SK-N-SH (cell line): ENCODE data around the gene PIAS1. TPM values are rescaled to one million over a fixed set of nuclear protein-coding genes. Genes with fewer than 3 reads are reported as not detected.

Experiments used
- CTCF ChIA-PET: fragments of 300-600, 350-600 bp; formaldehyde crosslinking; extraction: SDS; loops from one replicate; lab custom pipeline; 2021; lab: Yijun Ruan, JAX
- POLR2A ChIA-PET: fragments of 350-600 bp; sonication (Branson Sonifier 250); formaldehyde crosslinking; extraction: SDS; loops from one replicate; lab custom pipeline; 2020; ENCODE audit warnings: antibody characterized with exemption, inconsistent platforms; lab: Yijun Ruan, JAX
- DNase-seq: peaks from one replicate; pipeline ENCODE4 v3.0.0; 2012
- H2AFZ ChIP-seq: fragments of 200-600 bp; sonication (generic); 2 replicates; pipeline ENCODE4 v1.8.1; 2016; ENCODE audit warnings: antibody characterized with exemption, mild to moderate bottlenecking, low read depth
- H3F3A ChIP-seq: fragments of 200-600 bp; sonication (generic); replicated peaks from 2 replicates; pipeline ENCODE3; 2016; ENCODE audit warnings: antibody characterized with exemption, mild to moderate bottlenecking; ENCODE audit not compliant: insufficient read depth
- H3K27ac ChIP-seq, 2 experiments: fragments of 200-500 bp in 1 of 2; fragments of 200-600 bp in 1 of 2; sonication (Bioruptor generic) in 1 of 2; sonication (generic), shearing (Covaris generic) in 1 of 2; 2 replicates each; pipeline versions ENCODE4 v1.5.1 to v1.6.1; 2014 to 2016; ENCODE audit warnings: low read depth in 2 of 2, inconsistent platforms in 1 of 2, low read length in 1 of 2, mild to moderate bottlenecking in 1 of 2, mixed read lengths in 1 of 2
- H3K27me3 ChIP-seq: fragments of 200-600 bp; sonication (generic), shearing (Covaris generic); 2 replicates; pipeline ENCODE4 v1.6.1; 2016; ENCODE audit warnings: mixed run types; ENCODE audit not compliant: insufficient read depth
- H3K36me3 ChIP-seq, 2 experiments: fragments of 200-500 bp in 1 of 2; fragments of 200-600 bp in 1 of 2; sonication (Bioruptor generic) in 1 of 2; sonication (generic) in 1 of 2; replicated peaks in 1 of 2; 2 replicates each; pipeline versions ENCODE3 to v1.5.1; 2014 to 2016; ENCODE audit warnings: low read length in 1 of 2, mild to moderate bottlenecking in 1 of 2; ENCODE audit not compliant: insufficient read depth in 2 of 2, control insufficient read depth in 1 of 2
- H3K4me1 ChIP-seq, 2 experiments: fragments of 200-500 bp in 1 of 2; fragments of 200-600 bp in 1 of 2; sonication (Bioruptor generic) in 1 of 2; sonication (generic), shearing (Covaris generic) in 1 of 2; 2 replicates each; pipeline versions ENCODE4 v1.5.1 to v1.6.1; 2014 to 2016; ENCODE audit warnings: low read depth in 1 of 2, low read length in 1 of 2, mixed run types in 1 of 2; ENCODE audit not compliant: insufficient read depth in 2 of 2, control insufficient read depth in 1 of 2
- H3K4me2 ChIP-seq: fragments of 200-600 bp; sonication (generic), shearing (Covaris generic); 2 replicates; pipeline ENCODE4 v1.6.1; 2017; ENCODE audit warnings: mixed run types
- H3K4me3 ChIP-seq, 2 experiments: fragments of 200-500 bp in 1 of 2; fragments of 200-600 bp in 1 of 2; sonication (Bioruptor generic) in 1 of 2; sonication (generic), shearing (Covaris generic) in 1 of 2; 2 replicates each; pipeline versions ENCODE4 v1.5.1 to v1.8.1; 2014 to 2016; ENCODE audit warnings: low read depth in 2 of 2, inconsistent platforms in 1 of 2, low read length in 1 of 2, mild to moderate bottlenecking in 1 of 2, mixed read lengths in 1 of 2, moderate library complexity in 1 of 2
- H3K79me2 ChIP-seq: fragments of 200-600 bp; sonication (generic); 2 replicates; pipeline ENCODE4 v1.8.1; 2017; ENCODE audit warnings: mild to moderate bottlenecking; ENCODE audit not compliant: insufficient read depth
- H3K9ac ChIP-seq: fragments of 200-600 bp; sonication (generic); 2 replicates; pipeline ENCODE4 v1.6.1; 2017; ENCODE audit warnings: mixed run types
- H3K9me2 ChIP-seq: fragments of 200-600 bp; sonication (generic); 2 replicates; pipeline ENCODE4 v1.6.1; 2017; ENCODE audit warnings: mixed run types
- H3K9me3 ChIP-seq: fragments of 200-600 bp; sonication (generic); 2 replicates; pipeline ENCODE4 v1.6.1; 2017; ENCODE audit warnings: mixed run types, mild to moderate bottlenecking, moderate library complexity
- H4K20me1 ChIP-seq: fragments of 200-600 bp; sonication (generic); 2 replicates; pipeline ENCODE4 v1.6.1; 2017; ENCODE audit warnings: mild to moderate bottlenecking, mixed run types; ENCODE audit not compliant: insufficient read depth
- CTCF ChIP-seq: fragments of 200-600 bp; sonication (generic); IDR thresholded peaks from 2 replicates; pipeline ENCODE4 v1.6.1; 2017; ENCODE audit warnings: antibody characterized with exemption, mild to moderate bottlenecking, moderate library complexity
- EP300 ChIP-seq, 2 experiments: IDR thresholded peaks; 2 replicates each; pipeline versions ENCODE4 v1.4.0 to v1.6.1; 2012; ENCODE audit warnings: borderline replicate concordance in 1 of 2, low read depth in 1 of 2, low read length in 1 of 2
- EZH2phosphoT487 ChIP-seq: fragments of 200-600 bp; sonication (generic); IDR thresholded peaks from 2 replicates; pipeline ENCODE4 v1.6.1; 2017; ENCODE audit warnings: low read depth, mixed run types, mild to moderate bottlenecking, antibody characterized with exemption, moderate library complexity, borderline replicate concordance
- FOSL2 ChIP-seq: IDR thresholded peaks from 2 replicates; pipeline ENCODE4 v1.4.0; 2012; ENCODE audit warnings: low read depth, mild to moderate bottlenecking, moderate library complexity, borderline replicate concordance
- FOXJ3 ChIP-seq: sonication (generic); formaldehyde crosslinking; IDR thresholded peaks from 2 replicates; pipeline ENCODE4 v1.5.1; 2020; ENCODE audit warnings: mild to moderate bottlenecking, missing genetic modification reagents
- FOXM1 ChIP-seq: IDR thresholded peaks from 2 replicates; pipeline ENCODE4 v1.4.0; 2012; ENCODE audit warnings: low read depth, mild to moderate bottlenecking
- GATA2 ChIP-seq: sonication (generic); formaldehyde crosslinking; IDR thresholded peaks from 2 replicates; pipeline ENCODE4 v1.5.0; 2020; ENCODE audit warnings: mild to moderate bottlenecking, missing genetic modification reagents
- IRF3 ChIP-seq: fragments of 150-350 bp; IDR thresholded peaks from 2 replicates; pipeline ENCODE4 v1.6.1; 2016; ENCODE audit warnings: mild to moderate bottlenecking, low read depth, low read length
- JUND ChIP-seq: IDR thresholded peaks from 2 replicates; pipeline ENCODE4 v1.4.0; 2012
- MAX ChIP-seq: IDR thresholded peaks from 2 replicates; pipeline ENCODE4 v1.4.0; 2012; ENCODE audit warnings: low read depth
- NFIC ChIP-seq: IDR thresholded peaks from 2 replicates; pipeline ENCODE4 v1.4.0; 2012; ENCODE audit warnings: borderline replicate concordance
- NRF1 ChIP-seq: IDR thresholded peaks from 2 replicates; pipeline ENCODE4 v1.6.1; 2012; ENCODE audit warnings: low read depth, mild to moderate bottlenecking, low read length
- POLR2AphosphoS5 ChIP-seq: IDR thresholded peaks from 2 replicates; pipeline ENCODE4 v1.6.1; 2012; ENCODE audit warnings: low read depth, low read length
- RAD21 ChIP-seq: IDR thresholded peaks from 2 replicates; pipeline ENCODE4 v1.6.1; 2012; ENCODE audit warnings: mild to moderate bottlenecking, low read length
- RCOR1 ChIP-seq: fragments of 150-350 bp; IDR thresholded peaks from 2 replicates; pipeline ENCODE4 v1.6.1; 2017; ENCODE audit warnings: antibody characterized with exemption, low read length
- RFX5 ChIP-seq: IDR thresholded peaks from 2 replicates; pipeline ENCODE4 v1.6.1; 2012; ENCODE audit warnings: mild to moderate bottlenecking, improper control_type of control experiment, low read length
- SIN3A ChIP-seq: IDR thresholded peaks from 2 replicates; pipeline ENCODE4 v1.6.1; 2012; ENCODE audit warnings: low read depth, mild to moderate bottlenecking, low read length, moderate library complexity, borderline replicate concordance
- TEAD4 ChIP-seq: IDR thresholded peaks from 2 replicates; pipeline ENCODE4 v1.4.0; 2012; ENCODE audit warnings: mild to moderate bottlenecking, borderline replicate concordance; ENCODE audit not compliant: insufficient read depth
- USF1 ChIP-seq: IDR thresholded peaks from 2 replicates; pipeline ENCODE4 v1.4.0; 2012; ENCODE audit warnings: low read depth, borderline replicate concordance
- YY1 ChIP-seq: IDR thresholded peaks from 2 replicates; pipeline ENCODE4 v1.4.0; 2012; ENCODE audit warnings: low read depth, mild to moderate bottlenecking
- WGBS: methylation state at CpG from one replicate; pipeline ENCODE4 v1.1.6; 2017; ENCODE audit warnings: low lambda C conversion rate; 5-methylcytosine and 5-hydroxymethylcytosine counted together
- polyA plus RNA-seq, 3 experiments: library from polyadenylated mRNA; depleted of rRNA; stranded (reverse); fragments of >200 nt; gene quantifications; 2 replicates each; pipeline ENCODE4 v1.2.3, GENCODE V29; 2012

The PIAS1 gene
- polyA plus RNA-seq, 1 of the 3 experiments (the other 2 are of a cell fraction) = 9.0 TPM

- CTCF ChIA-PET = interaction anchor here (1.0 kb wide), 1 partner anchor 18 kb away, joined by 3 read pairs; no protein-coding TSS in a partner anchor
- no peak for DNase-seq
- Histone ChIP-seq H3K9me2 (no peaks in the 10 kb centered on the region), H3K9ac (no peak overlapping the region)
- no peak for TF ChIP-seq NFIC
- no peak for TF ChIP-seq SIN3A
- TF ChIP-seq RFX5 = no peak
- no peak for TF ChIP-seq GATA2 (CRISPR knock-in tag)
- TF ChIP-seq YY1 = no peak
- TF ChIP-seq JUND = no peak
- TF ChIP-seq USF1 = no peak
- no peak for TF ChIP-seq MAX
- TF ChIP-seq NRF1 = no peak
- no peak for TF ChIP-seq FOXM1
- no peak for TF ChIP-seq RCOR1
- no peak for TF ChIP-seq FOSL2
- no peak for TF ChIP-seq TEAD4
- TF ChIP-seq CTCF = no peak
- TF ChIP-seq RAD21 = no peak
- no peak for TF ChIP-seq POLR2AphosphoS5
- TF ChIP-seq EP300 (IDR thresholded peaks at IDR 0.05; ENCODE audit: borderline replicate concordance in 1 of 2, low read depth in 1 of 2, low read length in 1 of 2) = no peak
- TF ChIP-seq FOXJ3 (CRISPR knock-in tag) = no peak
- TF ChIP-seq EZH2phosphoT487 = no peak
- TF ChIP-seq IRF3 = no peak
- TF ChIP-seq, all 33 proteins: peak for 0
- Histone ChIP-seq H3K4me3 (no peak overlapping the region), H4K20me1 (no peaks in the 10 kb centered on the region), H2AFZ (no peak overlapping the region), H3K36me3 (no peaks in the 10 kb centered on the region), H3K4me1 (no peaks in the 10 kb centered on the region), H3K9me3 (no peaks in the 10 kb centered on the region), H3K4me2 (no peak overlapping the region), H3K27ac (no peak overlapping the region), H3F3A (no peaks in the 10 kb centered on the region), H3K79me2 (no peaks in the 10 kb centered on the region), H3K27me3 (0 out of 2 replicates have a peak, but pooled peaks cover 7% of the 10 kb centered on the region)
- POLR2A ChIA-PET = no interaction called here
- 36% methylated on average over 2 of the region's 2 CpGs for WGBS
Measured at GRCh38 chr15:68031404-68031803, 22.7 kb upstream of the PIAS1 start.
